Activated CD4-positive, CD25-positive, alpha-beta regulatory T cell treated with anti-CD3 and anti-CD28 coated beads, Interleukin-2, amount 50 U/mL, for 72 hours (primary cell): ENCODE measurements around the gene FHAD1.

Experiments
- DNase-seq: peaks from one replicate; pipeline ENCODE4 v3.0.0; 2021

The FHAD1 gene

GRCh38 chr1:15331180-15331579 is 84.2 kb downstream of the FHAD1 start:
- no peak for DNase-seq

GRCh38 chr1:15331734-15332133 is 84.7 kb downstream of the FHAD1 start:
- no peak for DNase-seq

- DNase-seq: no peak
Observed at GRCh38 chr1:15332525-15332924, 85.5 kb downstream of the FHAD1 start.

GRCh38 chr1:15332952-15333715 is 86.1 kb downstream of the FHAD1 start:
- DNase-seq: no peak

- DNase-seq: no peak
Observed at GRCh38 chr1:15334995-15335394, 88.0 kb downstream of the FHAD1 start.

GRCh38 chr1:15336866-15337265 is 89.8 kb downstream of the FHAD1 start:
- DNase-seq: no peak

GRCh38 chr1:15337656-15338402 is 90.8 kb downstream of the FHAD1 start:
- DNase-seq: no peak

- no peak for DNase-seq
Observed at GRCh38 chr1:15339570-15339969, 92.5 kb downstream of the FHAD1 start.

GRCh38 chr1:15341228-15341627 is 94.2 kb downstream of the FHAD1 start:
- DNase-seq: no peak

GRCh38 chr1:15341634-15342407 is 94.8 kb downstream of the FHAD1 start:
- DNase-seq: no peak

- DNase-seq: no peak
Observed at GRCh38 chr1:15342408-15342967, 95.5 kb downstream of the FHAD1 start.

GRCh38 chr1:15343099-15343498 is 96.1 kb downstream of the FHAD1 start:
- no peak for DNase-seq

GRCh38 chr1:15343729-15344128 is 96.7 kb downstream of the FHAD1 start:
- DNase-seq: no peak

- DNase-seq: no peak
Observed at GRCh38 chr1:15344380-15344779, 97.4 kb downstream of the FHAD1 start.

- DNase-seq: no peak
Observed at GRCh38 chr1:15344800-15345704, 98.0 kb downstream of the FHAD1 start.

GRCh38 chr1:15345705-15346345 is 98.8 kb downstream of the FHAD1 start:
- no peak for DNase-seq

GRCh38 chr1:15346346-15347030 is 99.5 kb downstream of the FHAD1 start:
- DNase-seq: no peak

GRCh38 chr1:15347182-15347581 is 100.2 kb downstream of the FHAD1 start:
- DNase-seq: no peak

GRCh38 chr1:15348648-15349047 is 101.6 kb downstream of the FHAD1 start:
- no peak for DNase-seq

- no peak for DNase-seq
Observed at GRCh38 chr1:15349133-15349532, 102.1 kb downstream of the FHAD1 start.

GRCh38 chr1:15350151-15350550 is 103.1 kb downstream of the FHAD1 start:
- DNase-seq: no peak
